HCEC 1CT (cell line): ENCODE data around the gene FAHD2B.
"Not testable (repeated sequence)": the region's sequence is repeated elsewhere in the genome, so short reads cannot be mapped to it uniquely, and the experiment has no call there.

Experiments used
- DNase-seq: peaks from one replicate; pipeline ENCODE4 v3.0.0-alpha.2; 2017

The FAHD2B gene

DNA sequence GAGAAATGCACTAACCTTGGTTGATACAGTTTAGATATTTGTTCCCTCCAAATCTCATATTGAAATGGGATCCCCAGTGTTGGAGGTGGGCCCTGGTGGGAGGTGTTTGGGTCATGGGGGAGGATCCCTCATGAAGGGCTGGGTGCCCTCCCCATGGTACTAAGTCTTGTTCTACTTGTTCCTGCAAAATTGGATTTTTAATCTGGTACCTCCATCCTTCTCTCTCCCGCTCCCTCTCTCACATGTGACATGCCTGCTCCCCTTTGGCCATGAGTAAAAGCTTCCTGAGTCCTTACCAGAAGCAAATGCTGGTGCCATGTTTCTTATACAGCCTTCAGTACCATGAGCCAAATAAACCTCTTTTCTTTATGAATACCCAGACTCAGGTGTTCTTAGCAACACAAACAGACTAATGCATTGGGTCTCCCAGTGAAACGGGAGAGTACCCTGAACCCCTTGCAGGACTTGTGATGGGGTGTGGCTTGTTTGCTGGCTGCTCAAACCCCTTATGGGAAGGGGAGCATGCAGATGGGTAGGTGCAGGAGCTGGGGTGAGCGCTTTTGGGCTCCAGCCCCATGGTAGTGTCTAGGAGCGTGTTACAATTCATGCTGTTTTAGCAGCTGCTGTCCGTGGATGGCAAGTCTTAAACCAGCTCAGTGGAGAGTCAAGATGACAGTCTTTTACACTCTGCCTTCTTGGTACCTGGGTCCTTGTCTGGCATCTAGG, 27.2 kb downstream of the FAHD2B start:
- no peak for DNase-seq

GRCh38 chr2:97066030-97066429, 28.7 kb downstream of the FAHD2B start:
- not testable (repeated sequence) for DNase-seq

DNA sequence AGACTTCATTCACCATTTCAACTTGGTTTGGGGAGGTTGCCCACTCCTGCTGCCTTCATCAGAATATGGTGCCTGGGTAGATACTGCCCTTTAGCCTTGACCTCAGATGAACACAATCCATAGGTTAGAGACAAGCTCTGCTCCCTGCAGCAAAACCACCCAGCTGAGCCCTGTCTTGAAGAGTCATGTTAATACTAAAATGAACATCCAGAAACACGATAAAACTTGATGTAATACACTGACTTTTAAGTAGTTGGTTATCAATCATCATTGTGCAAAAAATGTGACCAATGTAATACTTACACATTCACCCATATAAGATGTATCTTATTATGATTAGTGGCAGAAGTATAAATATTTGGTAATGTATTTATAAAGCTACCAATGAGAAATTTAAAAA, 32.7 kb downstream of the FAHD2B start:
- not testable (repeated sequence) for DNase-seq

DNA sequence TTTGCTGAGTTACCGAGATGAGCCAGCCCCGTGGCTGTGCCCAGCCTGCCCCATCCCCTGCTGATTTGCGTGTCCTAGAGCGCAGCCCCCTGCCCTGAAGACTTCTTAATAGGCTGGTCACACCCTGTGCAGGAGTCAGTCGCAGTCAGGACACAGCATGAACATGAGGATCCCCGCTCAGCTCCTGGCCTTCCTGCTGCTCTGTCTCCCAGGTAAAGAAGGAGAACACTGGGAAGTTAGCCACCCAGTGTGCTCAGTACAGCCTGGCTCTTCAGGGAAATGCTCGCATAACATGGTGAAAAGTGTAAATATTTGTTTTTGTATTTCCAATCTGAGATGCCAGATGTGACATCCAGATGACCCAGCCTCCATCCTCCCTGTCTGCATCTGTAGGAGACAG, 34.9 kb downstream of the FAHD2B start:
- not testable (repeated sequence) for DNase-seq

GRCh38 chr2:97056150-97056549, 38.5 kb downstream of the FAHD2B start:
- DNase-seq = not testable (repeated sequence)

- DNase-seq = not testable (repeated sequence)
Observed at GRCh38 chr2:97050032-97050431, 44.6 kb downstream of the FAHD2B start.

GRCh38 chr2:97048448-97048847, 46.2 kb downstream of the FAHD2B start:
- DNase-seq = not testable (repeated sequence)

DNA sequence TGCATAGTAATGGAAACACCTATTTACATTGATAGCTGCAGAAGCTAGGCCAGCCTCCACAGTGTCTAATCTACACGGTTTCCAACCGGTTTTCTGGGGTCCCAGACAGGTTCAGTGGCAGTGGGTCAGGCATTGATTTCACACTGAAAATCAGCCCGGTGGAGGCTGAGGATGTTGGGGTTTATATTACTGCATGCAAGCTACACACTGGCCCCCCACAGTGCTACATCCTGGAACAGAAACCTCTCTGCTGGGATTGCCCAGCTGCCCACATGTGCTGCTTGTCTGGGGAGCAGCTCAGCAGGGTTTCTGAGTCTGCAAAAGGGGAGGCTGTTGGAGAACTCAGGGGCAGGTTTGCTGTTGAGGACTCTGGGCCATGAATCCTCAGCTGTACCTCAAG, 48.0 kb downstream of the FAHD2B start:
- DNase-seq = not testable (repeated sequence)

DNA sequence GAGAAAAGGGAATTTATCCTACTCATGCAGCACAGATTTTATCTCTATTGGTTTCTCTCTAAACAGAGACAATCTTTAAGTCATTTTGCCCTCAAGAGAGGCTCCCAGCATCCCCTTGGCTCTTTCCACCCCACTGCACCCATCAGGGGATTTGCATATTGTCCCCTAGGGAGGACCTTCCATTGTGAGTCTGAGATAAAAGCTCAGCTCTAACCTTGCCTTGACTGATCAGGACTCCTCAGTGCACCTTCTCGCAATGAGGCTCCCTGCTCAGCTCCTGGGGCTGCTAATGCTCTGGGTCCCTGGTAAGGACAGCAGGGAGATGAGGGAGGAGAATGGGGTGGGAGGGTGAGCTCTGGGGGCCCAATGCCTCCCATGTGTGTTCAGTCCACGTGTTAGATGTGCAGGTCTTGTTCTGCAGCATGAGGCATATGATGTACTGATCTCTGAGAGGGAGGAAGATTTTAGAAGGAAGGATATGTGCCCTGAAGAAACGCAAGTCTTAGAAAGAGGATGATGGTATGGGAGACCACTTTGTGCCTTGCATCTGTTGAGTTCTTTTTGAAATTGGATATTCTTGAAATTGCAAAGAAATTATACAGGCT, 48.7 kb downstream of the FAHD2B start:
- DNase-seq = not testable (repeated sequence)
